K562 (cell line): ENCODE results near the gene KRT222. TPM values are rescaled to one million over a fixed set of nuclear protein-coding genes. Genes with fewer than 3 reads are reported as not detected.

Source experiments
- ATF3 ChIP-seq, 2 experiments: fragments of 450-650 bp in 1 of 2; sonication (generic) in 1 of 2; formaldehyde crosslinking in 1 of 2; IDR thresholded peaks in 1 of 2; conservative IDR thresholded peaks in 1 of 2; 2 replicates each; pipeline versions ENCODE4 v1.6.1 to v1.8.1; 2016 to 2023; ENCODE audit warnings: mild to moderate bottlenecking in 2 of 2, moderate library complexity in 2 of 2, inconsistent platforms in 1 of 2, missing genetic modification reagents in 1 of 2
- BCOR ChIP-seq: fragments of 450-650 bp; IDR thresholded peaks from 2 replicates; pipeline ENCODE4 v1.6.1; 2016
- BRD4 ChIP-seq: fragments of 200-600 bp; sonication (generic); IDR thresholded peaks from 2 replicates; pipeline ENCODE4 v1.6.1; 2017; ENCODE audit warnings: inconsistent platforms
- EGR1 ChIP-seq: fragments of 450-650 bp; conservative IDR thresholded peaks from 2 replicates; pipeline ENCODE4 v1.6.1; 2017; ENCODE audit warnings: mild to moderate bottlenecking
- HMGN3 ChIP-seq: IDR thresholded peaks from 2 replicates; pipeline ENCODE4 v1.6.1; 2011; ENCODE audit warnings: borderline replicate concordance, low read depth, mild to moderate bottlenecking, mixed read lengths, low read length; ENCODE audit not compliant: insufficient read length; ENCODE audit errors: extremely low read depth
- NCOA6 ChIP-seq: fragments of 450-650 bp; IDR thresholded peaks from 2 replicates; pipeline ENCODE4 v1.6.1; 2017; ENCODE audit warnings: mild to moderate bottlenecking
- NONO ChIP-seq, 2 experiments: fragments of 200-400 bp in 1 of 2; fragments of 450-650 bp in 1 of 2; formaldehyde crosslinking in 1 of 2; IDR thresholded peaks; 2 replicates each; pipeline ENCODE4 v1.6.1; 2017; ENCODE audit warnings: low read depth in 2 of 2, mild to moderate bottlenecking in 2 of 2, moderate library complexity in 2 of 2, low read length in 1 of 2
- NR0B1 ChIP-seq: fragments of 450-650 bp; IDR thresholded peaks from one replicate; pipeline ENCODE4 v1.6.1; 2018; ENCODE audit warnings: mild to moderate bottlenecking, moderate library complexity; ENCODE audit not compliant: partially characterized antibody
- RFX1 ChIP-seq: fragments of 450-650 bp; IDR thresholded peaks from 2 replicates; pipeline ENCODE4 v1.6.1; 2016; ENCODE audit warnings: mild to moderate bottlenecking, moderate library complexity
- SAFB2 ChIP-seq: fragments of 200-400 bp; formaldehyde crosslinking; IDR thresholded peaks from 2 replicates; pipeline ENCODE4 v1.6.1; 2018; ENCODE audit warnings: borderline replicate concordance, low read length, low read depth, moderate library complexity; ENCODE audit not compliant: severe bottlenecking
- SLC30A9 ChIP-seq: fragments of 250-450 bp; sonication (Bioruptor Pico); IDR thresholded peaks from 2 replicates; pipeline ENCODE4 v1.8.0; 2022; ENCODE audit warnings: mild to moderate bottlenecking, moderate library complexity
- TRIM24 ChIP-seq, 2 experiments: fragments of 450-650 bp; IDR thresholded peaks; 2 replicates each; pipeline ENCODE4 v1.6.1; 2016
- ZNF175 ChIP-seq: fragments of 200-800 bp; sonication (Bioruptor generic); IDR thresholded peaks from 2 replicates; pipeline ENCODE4 v1.6.1; 2016; ENCODE audit warnings: low read depth, mild to moderate bottlenecking, missing genetic modification characterization, missing compliant biosample characterization
- polyA plus RNA-seq, 8 experiments: library from polyadenylated mRNA; depleted of rRNA in 4 of 8; stranded (reverse) in 5 of 8; unstranded in 3 of 8; fragments of >200 nt; fragmentation: Nextera tagmentation in 2 of 8; fragmentation: Illumina TruSeq in 1 of 8; extraction: Ambion mirVana in 2 of 8; extraction: Trizol in 1 of 8; gene quantifications; 2 replicates each; pipeline versions ENCODE4 v1.2.1 to v1.2.3, GENCODE V29; 2011 to 2014; ENCODE audit warnings: inconsistent platforms in 1 of 8, missing spikeins in 1 of 8
- total RNA-seq, 7 experiments: library from RNA; depleted of rRNA in 6 of 7; stranded (reverse); fragments of >200 nt in 6 of 7; fragmentation: Illumina TruSeq in 2 of 7; extraction: Trizol in 2 of 7; gene quantifications; 2 replicates each; pipeline versions ENCODE4 v1.2.1 to v1.2.3, GENCODE V29; 2011 to 2021; ENCODE audit warnings: low replicate concordance in 1 of 7
- TF ChIP-seq, protein P1 (sequence below): fragments of 200-800 bp; sonication (Bioruptor generic); IDR thresholded peaks from 2 replicates; pipeline ENCODE4 v1.6.1; 2016; ENCODE audit warnings: missing genetic modification characterization, missing compliant biosample characterization
- TF ChIP-seq, protein P2 (sequence below): fragments of 250-450 bp; sonication (Bioruptor Pico); IDR thresholded peaks from 2 replicates; pipeline ENCODE4 v1.4.0; 2020; ENCODE audit warnings: mild to moderate bottlenecking, moderate library complexity

Gene KRT222
- total and polyA plus RNA-seq, 9 of the 15 experiments (the other 6 are each of a cell fraction or from before 2014, with no cell fraction given), result 0.03 to 0.11 (median 0.05) TPM; not detected in 5

DNA sequence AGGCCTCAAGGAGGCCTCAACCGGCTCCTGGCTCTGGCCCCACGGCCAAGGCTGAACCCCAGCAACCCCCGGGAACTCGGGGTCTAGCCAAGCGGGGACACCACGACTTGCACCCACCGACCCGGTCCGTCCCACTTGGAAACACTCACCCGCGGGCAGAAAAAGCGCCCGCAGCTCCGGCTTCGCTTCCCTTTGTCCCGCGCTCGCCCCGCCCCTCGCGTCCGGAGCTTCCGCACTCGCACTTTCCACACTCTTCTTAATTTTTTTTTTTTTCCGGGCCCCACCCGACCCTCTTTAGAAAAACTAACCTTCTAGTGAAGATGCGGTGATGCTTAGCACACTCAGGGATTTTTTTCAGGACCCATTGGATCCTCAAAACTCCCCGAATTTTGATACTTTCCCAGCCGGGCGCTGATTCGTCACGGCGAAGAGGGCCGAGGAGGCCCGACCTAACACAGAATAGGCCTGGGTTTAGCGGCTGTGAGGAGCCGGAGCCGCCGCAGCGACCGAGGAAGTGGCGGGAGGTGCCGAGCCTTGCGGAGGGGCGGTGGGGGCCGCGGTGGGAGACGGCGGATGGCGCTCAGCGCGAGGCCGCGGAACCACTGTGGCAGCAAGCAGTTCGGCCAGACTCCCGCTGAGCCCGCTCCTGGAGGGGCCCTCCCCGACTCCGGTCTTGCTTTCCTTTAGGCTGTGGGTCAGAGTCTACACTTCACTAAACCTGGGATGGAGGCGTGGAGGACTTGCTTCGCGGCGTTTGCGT is 17.2 kb downstream of the KRT222 start, which contains the start of gene SMARCE1 (continued):
- TF ChIP-seq NR0B1, result no peak
- 0 out of 2 replicates have a peak, but pooled peaks have one; percentile 14 for TF ChIP-seq EGR1
- 0 out of 4 replicates have a peak, but pooled peaks of 1 of the 2 experiments have one; percentile 37 for TF ChIP-seq NONO (IDR thresholded peaks at IDR 0.05; ENCODE audit: low read depth in 2 of 2, low read length in 1 of 2)
- TF ChIP-seq RFX1, result no peak
- peak; percentile 53; the same call in 1 of the 2 replicates for TF ChIP-seq BCOR
- no peak; a peak in 1 of 4 replicates for TF ChIP-seq TRIM24 (IDR thresholded peaks at IDR 0.05)
- TF ChIP-seq HMGN3, result peak; percentile 36
- TF ChIP-seq ZNF175 (CRISPR knock-in tag), result 0 out of 2 replicates have a peak, but pooled peaks have one; percentile 81
- TF ChIP-seq NCOA6, result no peak
- TF ChIP-seq BRD4, result peak; percentile 100
- TF ChIP-seq, protein P1, sequence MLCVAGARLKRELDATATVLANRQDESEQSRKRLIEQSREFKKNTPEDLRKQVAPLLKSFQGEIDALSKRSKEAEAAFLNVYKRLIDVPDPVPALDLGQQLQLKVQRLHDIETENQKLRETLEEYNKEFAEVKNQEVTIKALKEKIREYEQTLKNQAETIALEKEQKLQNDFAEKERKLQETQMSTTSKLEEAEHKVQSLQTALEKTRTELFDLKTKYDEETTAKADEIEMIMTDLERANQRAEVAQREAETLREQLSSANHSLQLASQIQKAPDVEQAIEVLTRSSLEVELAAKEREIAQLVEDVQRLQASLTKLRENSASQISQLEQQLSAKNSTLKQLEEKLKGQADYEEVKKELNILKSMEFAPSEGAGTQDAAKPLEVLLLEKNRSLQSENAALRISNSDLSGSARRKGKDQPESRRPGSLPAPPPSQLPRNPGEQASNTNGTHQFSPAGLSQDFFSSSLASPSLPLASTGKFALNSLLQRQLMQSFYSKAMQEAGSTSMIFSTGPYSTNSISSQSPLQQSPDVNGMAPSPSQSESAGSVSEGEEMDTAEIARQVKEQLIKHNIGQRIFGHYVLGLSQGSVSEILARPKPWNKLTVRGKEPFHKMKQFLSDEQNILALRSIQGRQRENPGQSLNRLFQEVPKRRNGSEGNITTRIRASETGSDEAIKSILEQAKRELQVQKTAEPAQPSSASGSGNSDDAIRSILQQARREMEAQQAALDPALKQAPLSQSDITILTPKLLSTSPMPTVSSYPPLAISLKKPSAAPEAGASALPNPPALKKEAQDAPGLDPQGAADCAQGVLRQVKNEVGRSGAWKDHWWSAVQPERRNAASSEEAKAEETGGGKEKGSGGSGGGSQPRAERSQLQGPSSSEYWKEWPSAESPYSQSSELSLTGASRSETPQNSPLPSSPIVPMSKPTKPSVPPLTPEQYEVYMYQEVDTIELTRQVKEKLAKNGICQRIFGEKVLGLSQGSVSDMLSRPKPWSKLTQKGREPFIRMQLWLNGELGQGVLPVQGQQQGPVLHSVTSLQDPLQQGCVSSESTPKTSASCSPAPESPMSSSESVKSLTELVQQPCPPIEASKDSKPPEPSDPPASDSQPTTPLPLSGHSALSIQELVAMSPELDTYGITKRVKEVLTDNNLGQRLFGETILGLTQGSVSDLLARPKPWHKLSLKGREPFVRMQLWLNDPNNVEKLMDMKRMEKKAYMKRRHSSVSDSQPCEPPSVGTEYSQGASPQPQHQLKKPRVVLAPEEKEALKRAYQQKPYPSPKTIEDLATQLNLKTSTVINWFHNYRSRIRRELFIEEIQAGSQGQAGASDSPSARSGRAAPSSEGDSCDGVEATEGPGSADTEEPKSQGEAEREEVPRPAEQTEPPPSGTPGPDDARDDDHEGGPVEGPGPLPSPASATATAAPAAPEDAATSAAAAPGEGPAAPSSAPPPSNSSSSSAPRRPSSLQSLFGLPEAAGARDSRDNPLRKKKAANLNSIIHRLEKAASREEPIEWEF, result 0 out of 2 replicates have a peak, but pooled peaks have one; percentile 41
- TF ChIP-seq SAFB2, result no peak
- TF ChIP-seq, protein P2, sequence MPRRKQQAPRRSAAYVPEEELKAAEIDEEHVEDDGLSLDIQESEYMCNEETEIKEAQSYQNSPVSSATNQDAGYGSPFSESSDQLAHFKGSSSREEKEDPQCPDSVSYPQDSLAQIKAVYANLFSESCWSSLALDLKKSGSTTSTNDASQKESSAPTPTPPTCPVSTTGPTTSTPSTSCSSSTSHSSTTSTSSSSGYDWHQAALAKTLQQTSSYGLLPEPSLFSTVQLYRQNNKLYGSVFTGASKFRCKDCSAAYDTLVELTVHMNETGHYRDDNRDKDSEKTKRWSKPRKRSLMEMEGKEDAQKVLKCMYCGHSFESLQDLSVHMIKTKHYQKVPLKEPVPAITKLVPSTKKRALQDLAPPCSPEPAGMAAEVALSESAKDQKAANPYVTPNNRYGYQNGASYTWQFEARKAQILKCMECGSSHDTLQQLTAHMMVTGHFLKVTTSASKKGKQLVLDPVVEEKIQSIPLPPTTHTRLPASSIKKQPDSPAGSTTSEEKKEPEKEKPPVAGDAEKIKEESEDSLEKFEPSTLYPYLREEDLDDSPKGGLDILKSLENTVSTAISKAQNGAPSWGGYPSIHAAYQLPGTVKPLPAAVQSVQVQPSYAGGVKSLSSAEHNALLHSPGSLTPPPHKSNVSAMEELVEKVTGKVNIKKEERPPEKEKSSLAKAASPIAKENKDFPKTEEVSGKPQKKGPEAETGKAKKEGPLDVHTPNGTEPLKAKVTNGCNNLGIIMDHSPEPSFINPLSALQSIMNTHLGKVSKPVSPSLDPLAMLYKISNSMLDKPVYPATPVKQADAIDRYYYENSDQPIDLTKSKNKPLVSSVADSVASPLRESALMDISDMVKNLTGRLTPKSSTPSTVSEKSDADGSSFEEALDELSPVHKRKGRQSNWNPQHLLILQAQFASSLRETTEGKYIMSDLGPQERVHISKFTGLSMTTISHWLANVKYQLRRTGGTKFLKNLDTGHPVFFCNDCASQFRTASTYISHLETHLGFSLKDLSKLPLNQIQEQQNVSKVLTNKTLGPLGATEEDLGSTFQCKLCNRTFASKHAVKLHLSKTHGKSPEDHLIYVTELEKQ (CRISPR knock-in tag), result no peak
- no peak for TF ChIP-seq SLC30A9
- no peak for TF ChIP-seq ATF3 (IDR thresholded peaks at IDR 0.05)
- TF ChIP-seq ATF3 (CRISPR knock-in tag; conservative IDR thresholded peaks at IDR 0.05), result 0 out of 2 replicates have a peak, but pooled peaks have one; percentile 48
